EH (cell line): ENCODE results near the gene CST9.
"Not testable (repeated sequence)": the region's sequence is repeated elsewhere in the genome, so short reads cannot be mapped to it uniquely, and the experiment has no call there.

Experiments
- DNase-seq: peaks from one replicate; pipeline ENCODE4 v3.0.0-alpha.2; 2015; ENCODE audit warnings: low read depth

CST9 gene

GRCh38 chr20:23587631-23588030 is 18.1 kb downstream of the CST9 start:
- no peak for DNase-seq

- no peak for DNase-seq
Measured at GRCh38 chr20:23586735-23587525, 18.8 kb downstream of the CST9 start.

- DNase-seq = no peak
Measured at GRCh38 chr20:23585808-23586734, 19.6 kb downstream of the CST9 start.

GRCh38 chr20:23585449-23585807 is 20.3 kb downstream of the CST9 start:
- no peak for DNase-seq

GRCh38 chr20:23584434-23585199 is 21.1 kb downstream of the CST9 start:
- no peak for DNase-seq

GRCh38 chr20:23583526-23583925 is 22.2 kb downstream of the CST9 start:
- DNase-seq = no peak

- DNase-seq = no peak
Measured at GRCh38 chr20:23582293-23582692, 23.4 kb downstream of the CST9 start.

GRCh38 chr20:23581833-23582232 is 23.9 kb downstream of the CST9 start:
- not testable (repeated sequence) for DNase-seq

GRCh38 chr20:23574977-23575376 is 30.7 kb downstream of the CST9 start:
- no peak for DNase-seq

- no peak for DNase-seq
Measured at GRCh38 chr20:23570178-23570760, 35.4 kb downstream of the CST9 start.

GRCh38 chr20:23569570-23569969 is 36.1 kb downstream of the CST9 start:
- DNase-seq = no peak

- DNase-seq = no peak
Measured at GRCh38 chr20:23568971-23569330, 36.8 kb downstream of the CST9 start.

GRCh38 chr20:23568320-23568970 is 37.3 kb downstream of the CST9 start, which contains the start of gene CST9L:
TSS of gene CST9L (minus strand) at chr20:23568484. CDS start at chr20:23568450, 34 bp downstream.
- DNase-seq = no peak

GRCh38 chr20:23566199-23566932 is 39.4 kb downstream of the CST9 start:
- DNase-seq = no peak

- no peak for DNase-seq
Measured at GRCh38 chr20:23565503-23566045, 40.1 kb downstream of the CST9 start.

- no peak for DNase-seq
Measured at GRCh38 chr20:23564927-23565326, 40.8 kb downstream of the CST9 start.

GRCh38 chr20:23562721-23563342 is 42.9 kb downstream of the CST9 start:
- DNase-seq = no peak

- no peak for DNase-seq
Measured at GRCh38 chr20:23554401-23554800, 51.3 kb downstream of the CST9 start.
